ENCODE data around the gene RBM47.

DNA sequence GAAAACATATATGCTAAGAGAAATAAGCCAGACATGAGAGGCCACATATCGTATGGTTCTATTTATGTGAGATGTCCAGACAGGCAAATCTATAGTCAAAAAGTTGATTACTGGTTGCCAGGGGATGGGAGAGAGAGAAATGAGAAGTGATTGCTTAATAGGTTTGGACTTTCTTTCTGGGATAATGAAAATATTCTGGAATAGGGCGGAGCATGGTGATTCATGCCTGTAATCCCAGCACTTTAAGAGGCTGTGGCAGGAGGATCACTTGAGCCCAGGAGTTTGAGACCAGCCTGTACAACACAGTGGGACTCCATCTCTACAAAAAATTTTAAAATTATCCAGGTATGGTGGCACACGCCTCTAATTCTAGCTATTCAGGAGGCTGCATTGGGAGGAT lies 22.4 kb downstream of the RBM47 start:
- TF ChIP-seq CREB1 (IDR thresholded peaks at IDR 0.05; ENCODE audit: low read depth), result no peak
- no peak for TF ChIP-seq EP300 (IDR thresholded peaks at IDR 0.05; ENCODE audit: borderline replicate concordance)
- TF ChIP-seq RAD21 (IDR thresholded peaks at IDR 0.05; ENCODE audit: low read depth), result no peak
- no peak for TF ChIP-seq NFIC (IDR thresholded peaks at IDR 0.05)
- no peak for TF ChIP-seq CEBPB (IDR thresholded peaks at IDR 0.05)
